PC-3 (cell line): ENCODE results near the gene DMKN.
A peak's percentile ranks its signal among the peaks of the same experiment; 100 is the strongest.

Experiments
- EZH2 ChIP-seq: fragments of 300-600 bp; sonication (generic); IDR thresholded peaks from one replicate; pipeline ENCODE4 v1.6.1; 2017; ENCODE audit warnings: antibody characterized with exemption, mild to moderate bottlenecking, low read length; ENCODE audit not compliant: unreplicated experiment
- EZH2phosphoT487 ChIP-seq: fragments of 300-600 bp; sonication (generic); IDR thresholded peaks from 2 replicates; pipeline ENCODE4 v1.6.1; 2018; ENCODE audit warnings: mild to moderate bottlenecking, antibody characterized with exemption, low read length, borderline replicate concordance
- TF ChIP-seq, protein P1 (sequence below): fragments of 300-600 bp; sonication (generic); conservative IDR thresholded peaks from 2 replicates; pipeline ENCODE4 v1.5.1; 2017; ENCODE audit warnings: antibody characterized with exemption, low read depth, mild to moderate bottlenecking, low read length

DNA sequence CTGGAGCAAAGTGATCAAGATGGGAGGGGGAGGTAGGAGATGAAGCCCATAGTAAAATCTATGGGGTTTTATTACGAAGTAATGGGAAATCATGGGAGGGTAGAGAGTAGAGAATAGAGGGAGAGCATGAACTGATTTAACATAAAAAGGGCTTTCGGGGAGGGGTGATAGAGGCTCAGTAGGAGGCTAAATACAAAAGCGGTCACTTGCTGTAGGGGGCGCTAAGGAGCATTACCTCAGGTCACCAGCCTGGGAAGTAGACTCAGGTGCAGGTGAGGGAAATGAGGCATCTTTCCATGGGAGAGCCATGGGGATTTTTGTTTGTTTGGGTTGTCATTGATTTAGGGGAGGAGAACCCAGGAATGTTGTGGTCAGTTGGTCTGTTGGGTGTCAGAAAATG, 37.3 kb downstream of the DMKN start:
- TF ChIP-seq, protein P1, sequence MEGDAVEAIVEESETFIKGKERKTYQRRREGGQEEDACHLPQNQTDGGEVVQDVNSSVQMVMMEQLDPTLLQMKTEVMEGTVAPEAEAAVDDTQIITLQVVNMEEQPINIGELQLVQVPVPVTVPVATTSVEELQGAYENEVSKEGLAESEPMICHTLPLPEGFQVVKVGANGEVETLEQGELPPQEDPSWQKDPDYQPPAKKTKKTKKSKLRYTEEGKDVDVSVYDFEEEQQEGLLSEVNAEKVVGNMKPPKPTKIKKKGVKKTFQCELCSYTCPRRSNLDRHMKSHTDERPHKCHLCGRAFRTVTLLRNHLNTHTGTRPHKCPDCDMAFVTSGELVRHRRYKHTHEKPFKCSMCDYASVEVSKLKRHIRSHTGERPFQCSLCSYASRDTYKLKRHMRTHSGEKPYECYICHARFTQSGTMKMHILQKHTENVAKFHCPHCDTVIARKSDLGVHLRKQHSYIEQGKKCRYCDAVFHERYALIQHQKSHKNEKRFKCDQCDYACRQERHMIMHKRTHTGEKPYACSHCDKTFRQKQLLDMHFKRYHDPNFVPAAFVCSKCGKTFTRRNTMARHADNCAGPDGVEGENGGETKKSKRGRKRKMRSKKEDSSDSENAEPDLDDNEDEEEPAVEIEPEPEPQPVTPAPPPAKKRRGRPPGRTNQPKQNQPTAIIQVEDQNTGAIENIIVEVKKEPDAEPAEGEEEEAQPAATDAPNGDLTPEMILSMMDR, result peak; percentile 35; the same call in 1 of the 2 replicates
- TF ChIP-seq EZH2 (no peak), EZH2phosphoT487 (no peak)
